MCF 10A (cell line): Measurements from ENCODE around the gene MT1B. TPM values are rescaled to one million over a fixed set of nuclear protein-coding genes. Genes with fewer than 3 reads are reported as not detected.

ENCODE experiments used
- BruUV-seq: library from RNA; stranded (reverse); fragments of 400-500 nt; replicated peaks from 2 replicates; lab custom pipeline; 2021; lab: Mats Ljungman, UMichigan
- CTCF ChIA-PET: fragments of 300-600 bp; sonication (Branson Sonifier 250); formaldehyde crosslinking; extraction: SDS; loops from one replicate; lab custom pipeline; 2021; ENCODE audit warnings: antibody characterized with exemption, inconsistent platforms; lab: Yijun Ruan, JAX
- POLR2A ChIA-PET: fragments of 300-600, 350-650 bp; sonication (Branson Sonifier 250); formaldehyde crosslinking; extraction: SDS; loops from one replicate; lab custom pipeline; 2020; ENCODE audit warnings: antibody characterized with exemption, inconsistent platforms; lab: Yijun Ruan, JAX
- DNase-seq: peaks from one replicate; pipeline ENCODE4 v3.0.0-alpha.2; 2018; ENCODE audit not compliant: unreplicated experiment
- H3K27ac Mint-ChIP-seq: one replicate; pipeline ENCODE4 v1.8.0; 2022; ENCODE audit warnings: mild to moderate bottlenecking, low read depth, mixed read lengths; ENCODE audit not compliant: unreplicated experiment
- H3K27me3 Mint-ChIP-seq: one replicate; pipeline ENCODE4 v1.8.0; 2022; ENCODE audit warnings: mixed read lengths; ENCODE audit not compliant: insufficient read depth, unreplicated experiment
- H3K36me3 Mint-ChIP-seq: one replicate; pipeline ENCODE4 v1.8.0; 2022; ENCODE audit warnings: mild to moderate bottlenecking, moderate library complexity, mixed read lengths; ENCODE audit not compliant: insufficient read depth, unreplicated experiment
- H3K4me1 Mint-ChIP-seq: one replicate; pipeline ENCODE4 v1.8.0; 2022; ENCODE audit warnings: mixed read lengths; ENCODE audit not compliant: insufficient read depth, unreplicated experiment
- H3K4me3 Mint-ChIP-seq: one replicate; pipeline ENCODE4 v1.8.0; 2022; ENCODE audit warnings: mild to moderate bottlenecking, moderate library complexity, mixed read lengths; ENCODE audit not compliant: unreplicated experiment
- H3K9me3 Mint-ChIP-seq: one replicate; pipeline ENCODE4 v1.8.0; 2022; ENCODE audit warnings: mixed read lengths; ENCODE audit not compliant: unreplicated experiment
- intact Hi-C: fragments of 100-400 bp; cut with micrococcal nuclease; formaldehyde crosslinking; loops from 2 replicates; pipeline ENCODE4 v1.14.1; 2022
- total RNA-seq: library from RNA; stranded (reverse); gene quantifications from 2 replicates; pipeline ENCODE4 v1.2.3, GENCODE V29; 2022
- TF ChIP-seq, protein P1 (sequence below): fragments of 200-600 bp; IDR thresholded peaks from one replicate; pipeline ENCODE4 v1.8.0; 2022; ENCODE audit warnings: antibody characterized with exemption, mild to moderate bottlenecking; ENCODE audit not compliant: unreplicated experiment

The MT1B gene
- total RNA-seq, 1 experiment from 2014 or later, result not detected

DNA sequence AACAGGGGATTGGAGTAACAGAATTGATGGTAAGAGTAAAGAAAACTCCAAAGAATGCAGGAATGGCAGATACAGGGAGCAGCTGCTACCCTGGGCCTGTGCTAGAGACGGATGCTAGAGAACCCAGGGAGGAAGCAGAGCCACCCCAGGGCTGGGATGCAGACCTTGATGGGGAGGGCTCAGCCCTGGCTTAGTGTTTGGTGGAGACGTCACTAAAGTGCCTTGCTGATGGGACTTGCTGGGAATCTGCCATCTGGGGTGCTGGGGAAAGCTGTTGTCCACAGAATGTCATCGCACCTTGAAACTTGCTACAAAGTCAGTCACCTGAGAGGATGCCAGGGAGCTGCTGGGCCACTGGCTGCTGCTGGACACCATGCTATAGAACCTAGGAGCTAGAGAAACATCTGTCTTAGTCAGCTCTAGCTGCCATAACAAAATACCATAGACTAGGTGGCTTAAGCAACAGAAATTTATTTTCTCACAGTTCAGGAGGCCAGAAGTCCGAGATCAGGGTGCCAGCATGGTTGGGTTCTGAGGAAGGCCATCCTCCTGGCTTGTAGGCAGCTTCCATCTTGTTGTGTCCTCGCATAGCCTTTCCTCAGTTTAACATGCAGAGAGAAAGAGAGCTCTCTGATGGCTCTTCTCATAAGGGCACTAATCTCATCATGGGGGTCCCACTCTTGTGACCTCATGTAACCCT lies 45.9 kb downstream of the MT1B start:
- DNase-seq, result no peak
- Mint-ChIP-seq H3K4me1 (peaks cover 11% of the 10 kb centered on the region), H3K9me3 (no peaks in the 10 kb centered on the region), H3K27me3 (no peaks in the 10 kb centered on the region), H3K4me3 (no peak overlapping the region), H3K27ac (no peak overlapping the region), H3K36me3 (no peaks in the 10 kb centered on the region)
- ChIA-PET POLR2A (interaction anchor here (1.4 to 1.6 kb wide), 2 partner anchors 87 to 246 kb away, joined by 3 to 6 read pairs; partner anchors contain the start of genes NUDT21 and OGFOD1), CTCF (interaction anchor here (0.7 to 2.9 kb wide), 4 partner anchors 15 to 184 kb away, joined by 3 to 9 read pairs (median 3); partner anchors contain the start of gene MT1X)
- BruUV-seq, result no TSS peak
- intact Hi-C loops, result no loop called here
- TF ChIP-seq, protein P1, sequence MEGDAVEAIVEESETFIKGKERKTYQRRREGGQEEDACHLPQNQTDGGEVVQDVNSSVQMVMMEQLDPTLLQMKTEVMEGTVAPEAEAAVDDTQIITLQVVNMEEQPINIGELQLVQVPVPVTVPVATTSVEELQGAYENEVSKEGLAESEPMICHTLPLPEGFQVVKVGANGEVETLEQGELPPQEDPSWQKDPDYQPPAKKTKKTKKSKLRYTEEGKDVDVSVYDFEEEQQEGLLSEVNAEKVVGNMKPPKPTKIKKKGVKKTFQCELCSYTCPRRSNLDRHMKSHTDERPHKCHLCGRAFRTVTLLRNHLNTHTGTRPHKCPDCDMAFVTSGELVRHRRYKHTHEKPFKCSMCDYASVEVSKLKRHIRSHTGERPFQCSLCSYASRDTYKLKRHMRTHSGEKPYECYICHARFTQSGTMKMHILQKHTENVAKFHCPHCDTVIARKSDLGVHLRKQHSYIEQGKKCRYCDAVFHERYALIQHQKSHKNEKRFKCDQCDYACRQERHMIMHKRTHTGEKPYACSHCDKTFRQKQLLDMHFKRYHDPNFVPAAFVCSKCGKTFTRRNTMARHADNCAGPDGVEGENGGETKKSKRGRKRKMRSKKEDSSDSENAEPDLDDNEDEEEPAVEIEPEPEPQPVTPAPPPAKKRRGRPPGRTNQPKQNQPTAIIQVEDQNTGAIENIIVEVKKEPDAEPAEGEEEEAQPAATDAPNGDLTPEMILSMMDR, result no peak

DNA sequence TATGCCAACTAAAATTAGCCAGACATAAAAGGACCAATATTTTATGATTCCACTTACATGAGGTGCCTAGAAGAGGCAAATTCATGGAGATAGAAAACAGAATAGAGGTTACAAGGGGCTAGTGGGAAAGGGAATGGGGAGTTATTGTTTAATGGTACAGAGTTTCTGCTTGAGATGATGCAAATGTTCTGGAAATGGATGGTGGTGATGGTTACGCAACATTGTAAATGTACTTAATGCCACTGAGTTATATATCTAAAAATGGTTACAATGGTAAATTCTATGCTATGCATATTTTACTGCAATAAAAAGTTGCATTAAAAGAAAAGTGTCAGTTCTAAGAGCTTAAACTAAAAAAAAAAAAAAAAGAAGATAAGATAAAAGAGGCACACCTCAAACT lies 48.5 kb downstream of the MT1B start:
- no TSS peak for BruUV-seq
- Mint-ChIP-seq H3K9me3 (no peaks in the 10 kb centered on the region), H3K27ac (peak overlapping the region; percentile 16), H3K4me3 (no peak overlapping the region), H3K36me3 (no peaks in the 10 kb centered on the region), H3K4me1 (peaks cover 10% of the 10 kb centered on the region), H3K27me3 (no peaks in the 10 kb centered on the region)
- intact Hi-C loops, result loop anchor here (2.0 kb wide), 1 partner anchor 49 kb away; the partner anchor contains the start of gene MT1B
- POLR2A ChIA-PET, result interaction anchor here (0.7 to 4.2 kb wide), 8 partner anchors 17 to 153 kb away, joined by 3 to 75 read pairs (median 3); partner anchors contain the start of genes MT1E, MT1X and MT2A
- CTCF ChIA-PET, result interaction anchor here (0.5 to 5.1 kb wide), 21 partner anchors 8 to 381 kb away, joined by 3 to 105 read pairs (median 4); partner anchors contain the start of genes BBS2 and MT1X
- TF ChIP-seq, protein P1, result no peak
- DNase-seq, result peak; percentile 49

DNA sequence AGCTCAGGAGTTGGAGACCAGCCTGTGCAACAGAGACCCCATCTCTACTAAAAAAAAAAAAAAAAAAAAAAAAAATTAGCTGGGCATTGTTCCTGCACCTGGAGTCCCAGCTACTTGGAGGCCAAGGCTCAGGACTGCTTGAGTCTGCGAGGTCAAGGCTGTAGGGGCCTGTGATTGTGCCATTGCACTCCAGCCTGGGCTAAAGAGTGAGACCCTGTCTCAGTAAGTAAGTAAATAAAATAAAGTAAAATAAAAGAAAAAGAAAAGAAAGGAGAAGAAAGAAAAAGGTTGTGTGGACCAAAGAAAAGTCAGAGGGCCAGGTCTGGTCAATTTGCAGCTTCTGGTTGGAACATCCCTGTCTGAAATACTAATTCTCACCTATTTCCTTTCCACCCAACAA lies 48.9 kb downstream of the MT1B start:
- ChIA-PET POLR2A (interaction anchor here (0.7 to 4.2 kb wide), 9 partner anchors 17 to 153 kb away, joined by 3 to 75 read pairs (median 3); partner anchors contain the start of genes MT1E, MT1X and MT2A), CTCF (interaction anchor here (0.5 to 5.1 kb wide), 29 partner anchors 8 to 382 kb away, joined by 3 to 105 read pairs (median 4); partner anchors contain the start of genes BBS2, MT1B, MT1E and MT1X)
- Mint-ChIP-seq H3K4me3 (no peak overlapping the region), H3K9me3 (no peaks in the 10 kb centered on the region), H3K27ac (no peak overlapping the region), H3K4me1 (peaks cover 10% of the 10 kb centered on the region), H3K36me3 (no peaks in the 10 kb centered on the region), H3K27me3 (no peaks in the 10 kb centered on the region)
- no TSS peak for BruUV-seq
- intact Hi-C loops, result loop anchor here (2.0 kb wide), 1 partner anchor 50 kb away; the partner anchor contains the start of gene MT1B
- DNase-seq, result no peak
- TF ChIP-seq, protein P1, result no peak

DNA sequence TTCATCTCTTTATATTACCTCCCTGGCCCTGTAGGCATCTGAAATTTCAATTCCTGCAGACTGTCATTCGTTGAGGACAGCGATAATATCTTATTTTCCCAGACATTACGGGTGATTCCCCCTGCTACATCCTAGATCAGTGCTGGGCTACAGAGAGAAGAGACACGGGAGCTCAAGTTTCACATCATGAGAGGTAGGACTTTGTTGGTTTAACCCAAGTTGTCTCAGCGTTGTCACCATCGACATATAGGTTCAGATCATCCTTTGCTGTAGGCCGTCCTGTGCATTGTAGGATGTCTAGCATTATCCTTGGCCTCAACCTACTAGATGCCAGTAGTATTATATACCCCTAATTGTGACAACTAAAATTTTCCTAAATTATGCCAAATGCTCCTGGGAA lies 49.8 kb downstream of the MT1B start:
- H3K36me3 Mint-ChIP-seq, result no peaks in the 10 kb centered on the region
- BruUV-seq, result no TSS peak
- no peak for DNase-seq
- H3K4me1 Mint-ChIP-seq, result peaks cover 10% of the 10 kb centered on the region
- intact Hi-C loops, result loop anchor here (2.0 kb wide), 1 partner anchor 51 kb away; the partner anchor contains the start of gene MT1B
- TF ChIP-seq, protein P1, result no peak
- ChIA-PET CTCF (interaction anchor here (0.6 to 5.1 kb wide), 50 partner anchors 8 to 370 kb away, joined by 3 to 105 read pairs (median 5); partner anchors contain the start of genes BBS2, MT1B, MT1E and MT1H), POLR2A (interaction anchor here (0.6 to 4.2 kb wide), 23 partner anchors 18 to 290 kb away, joined by 3 to 75 read pairs (median 5); partner anchors contain the start of genes BBS2, HERPUD1, MT1E and MT1X)
- H3K4me3 Mint-ChIP-seq, result no peak overlapping the region
- no peaks in the 10 kb centered on the region for H3K9me3 Mint-ChIP-seq
- H3K27ac Mint-ChIP-seq, result peak overlapping the region; percentile 25
- no peaks in the 10 kb centered on the region for H3K27me3 Mint-ChIP-seq
